HEK293T (cell line): ENCODE data around the gene GRID2.
"Not testable (repeated sequence)": the region's sequence is repeated elsewhere in the genome, so short reads cannot be mapped to it uniquely, and the experiment has no call there.

Experiments used
- CTCF ChIA-PET: fragments of 350-600 bp; formaldehyde crosslinking; extraction: SDS; loops from one replicate; lab custom pipeline; 2021; ENCODE audit warnings: antibody characterized with exemption, inconsistent platforms; lab: Yijun Ruan, JAX
- POLR2A ChIA-PET: fragments of 350-600 bp; formaldehyde crosslinking; extraction: SDS; loops from one replicate; lab custom pipeline; 2020; ENCODE audit warnings: antibody characterized with exemption, inconsistent platforms; lab: Yijun Ruan, JAX
- DNase-seq: peaks from one replicate; pipeline ENCODE4 v3.0.0; 2012; ENCODE audit warnings: mixed read lengths; ENCODE audit errors: extremely low spot score
- ARNT ChIP-seq: fragments of 450-650 bp; IDR thresholded peaks from 2 replicates; pipeline ENCODE4 v1.6.1; 2017; ENCODE audit warnings: mild to moderate bottlenecking
- BHLHE40 ChIP-seq: fragments of 450-650 bp; IDR thresholded peaks from 2 replicates; pipeline ENCODE4 v1.6.1; 2016; ENCODE audit warnings: mild to moderate bottlenecking, moderate library complexity, borderline replicate concordance
- CTBP1 ChIP-seq: fragments of 450-650 bp; IDR thresholded peaks from 2 replicates; pipeline ENCODE4 v1.6.1; 2016; ENCODE audit warnings: borderline replicate concordance
- ELF4 ChIP-seq: fragments of 450-650 bp; IDR thresholded peaks from 2 replicates; pipeline ENCODE4 v1.6.1; 2017; ENCODE audit warnings: antibody characterized with exemption
- FOXA1 ChIP-seq: fragments of 450-650 bp; IDR thresholded peaks from 2 replicates; pipeline ENCODE4 v1.6.1; 2016; ENCODE audit warnings: mild to moderate bottlenecking
- FOXK2 ChIP-seq: fragments of 450-650 bp; IDR thresholded peaks from 2 replicates; pipeline ENCODE4 v1.6.1; 2016; ENCODE audit warnings: mild to moderate bottlenecking
- FOXM1 ChIP-seq: fragments of 450-650 bp; IDR thresholded peaks from 2 replicates; pipeline ENCODE4 v1.6.1; 2017; ENCODE audit warnings: mild to moderate bottlenecking, borderline replicate concordance
- HDGF ChIP-seq: fragments of 450-650 bp; IDR thresholded peaks from 2 replicates; pipeline ENCODE4 v1.6.1; 2017; ENCODE audit warnings: antibody characterized with exemption, borderline replicate concordance
- L3MBTL2 ChIP-seq: fragments of 450-650 bp; conservative IDR thresholded peaks from 2 replicates; pipeline ENCODE4 v1.6.1; 2016; ENCODE audit warnings: mild to moderate bottlenecking
- LEF1 ChIP-seq: fragments of 450-650 bp; IDR thresholded peaks from 2 replicates; pipeline ENCODE4 v1.6.1; 2017; ENCODE audit warnings: mild to moderate bottlenecking, borderline replicate concordance
- NFRKB ChIP-seq: fragments of 450-650 bp; IDR thresholded peaks from 2 replicates; pipeline ENCODE4 v1.6.1; 2016; ENCODE audit warnings: mild to moderate bottlenecking, moderate library complexity
- PKNOX1 ChIP-seq: fragments of 450-650 bp; IDR thresholded peaks from 2 replicates; pipeline ENCODE4 v1.6.1; 2016
- SP1 ChIP-seq: fragments of 450-650 bp; IDR thresholded peaks from 2 replicates; pipeline ENCODE4 v1.6.1; 2017
- SUZ12 ChIP-seq: fragments of 450-650 bp; IDR thresholded peaks from 2 replicates; pipeline ENCODE4 v1.6.1; 2016; ENCODE audit warnings: mild to moderate bottlenecking
- TARDBP ChIP-seq: fragments of 450-650 bp; IDR thresholded peaks from 2 replicates; pipeline ENCODE4 v1.6.1; 2016
- ZNF384 ChIP-seq: fragments of 450-650 bp; IDR thresholded peaks from 2 replicates; pipeline ENCODE4 v1.6.1; 2016

The GRID2 gene

GRCh38 chr4:93355411-93355810, 1051.6 kb downstream of the GRID2 start:
- ChIA-PET CTCF (no interaction called here), POLR2A (no interaction called here)
- no peak for TF ChIP-seq SP1
- no peak for TF ChIP-seq LEF1
- no peak for TF ChIP-seq SUZ12
- TF ChIP-seq FOXK2, result no peak
- no peak for TF ChIP-seq HDGF
- TF ChIP-seq ARNT, result no peak
- no peak for TF ChIP-seq NFRKB
- TF ChIP-seq BHLHE40, result no peak
- TF ChIP-seq ELF4, result no peak
- no peak for TF ChIP-seq L3MBTL2
- TF ChIP-seq CTBP1, result no peak
- TF ChIP-seq TARDBP, result no peak
- no peak for TF ChIP-seq FOXM1
- no peak for DNase-seq

- ChIA-PET POLR2A (no interaction called here), CTCF (no interaction called here)
- no peak for DNase-seq
- TF ChIP-seq FOXM1 (no peak), CTBP1 (no peak), ELF4 (no peak), HDGF (no peak), TARDBP (no peak), FOXK2 (no peak), FOXA1 (no peak), NFRKB (no peak), BHLHE40 (no peak), PKNOX1 (no peak), SP1 (no peak), L3MBTL2 (no peak), LEF1 (no peak), SUZ12 (no peak), ARNT (no peak), ZNF384 (no peak)
Measured at GRCh38 chr4:93359586-93359985, 1055.8 kb downstream of the GRID2 start.

- CTCF ChIA-PET, DNase-seq, POLR2A ChIA-PET: not testable (repeated sequence)
Measured at GRCh38 chr4:93366169-93366755, 1062.5 kb downstream of the GRID2 start.

- POLR2A ChIA-PET, result no interaction called here
- DNase-seq, result no peak
- TF ChIP-seq PKNOX1, result peak; percentile 62
- TF ChIP-seq FOXA1, result no peak
- CTCF ChIA-PET, result no interaction called here
Measured at GRCh38 chr4:93368968-93369367, 1065.2 kb downstream of the GRID2 start.

DNA sequence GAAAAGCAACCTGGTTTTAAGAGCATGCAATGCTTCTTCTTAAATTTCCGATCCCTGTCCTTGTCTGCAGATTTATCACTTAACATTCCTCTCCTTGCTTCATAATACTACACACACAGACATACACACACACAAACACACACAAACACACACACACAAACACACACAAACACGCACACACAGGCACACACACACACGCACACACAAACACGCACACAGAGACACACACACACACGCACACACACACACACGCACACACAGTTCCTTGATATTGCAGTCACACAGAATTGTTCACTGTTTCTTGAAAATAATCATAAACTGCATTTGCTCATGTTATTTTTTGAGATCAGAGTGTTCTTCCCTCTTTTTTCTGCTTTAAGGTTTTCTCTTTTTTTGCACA, 1066.5 kb downstream of the GRID2 start:
- CTCF ChIA-PET, result no interaction called here
- POLR2A ChIA-PET, result no interaction called here
- no peak for TF ChIP-seq ZNF384
- TF ChIP-seq BHLHE40, result no peak
- TF ChIP-seq SP1, result no peak
- TF ChIP-seq SUZ12, result no peak
- TF ChIP-seq ELF4, result no peak
- TF ChIP-seq HDGF, result no peak
- TF ChIP-seq TARDBP, result no peak
- no peak for TF ChIP-seq LEF1
- TF ChIP-seq FOXA1, result no peak
- TF ChIP-seq FOXK2, result no peak

DNA sequence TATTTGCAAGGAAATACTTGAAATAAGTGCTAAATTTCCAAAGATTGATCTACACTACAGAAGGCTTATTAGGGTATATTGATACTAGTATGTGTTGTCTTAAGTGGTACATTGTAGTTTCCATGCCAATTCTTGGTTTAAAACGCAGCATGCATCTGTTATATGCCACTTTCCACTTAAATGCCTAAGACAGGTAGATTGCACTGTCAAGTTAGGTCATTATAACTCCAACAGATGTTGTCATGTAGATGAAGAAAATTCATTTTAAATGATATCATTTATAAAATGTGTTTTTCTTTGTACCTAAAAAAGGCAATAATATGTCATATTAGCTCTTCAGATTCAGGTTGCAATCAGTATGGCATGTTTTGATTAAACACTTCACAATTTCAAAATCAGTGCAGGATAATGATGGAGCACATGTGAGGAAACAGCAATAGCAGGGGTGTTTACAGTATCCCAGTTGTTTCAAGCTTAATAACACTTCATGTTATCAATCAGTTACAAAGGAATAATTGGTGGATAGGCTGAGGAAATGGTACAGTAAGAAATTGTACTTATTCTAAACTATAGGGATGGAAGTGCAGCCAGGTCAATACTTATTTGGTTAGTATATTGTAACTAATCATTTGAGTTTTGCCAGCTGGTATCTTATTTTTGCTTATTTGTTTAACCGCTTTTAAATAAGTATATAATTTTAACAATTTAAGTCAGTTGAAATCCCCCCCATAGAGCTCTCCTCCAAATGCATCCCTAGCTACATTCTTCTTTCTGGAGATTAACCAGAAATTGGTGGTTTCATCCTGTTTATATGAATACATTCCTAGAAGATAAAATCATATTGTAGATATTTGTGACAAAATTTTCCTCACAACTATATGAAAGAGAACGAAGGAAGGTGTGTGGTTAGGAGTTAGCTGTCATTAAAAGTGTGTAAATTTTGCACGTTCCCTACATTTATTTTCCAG, 1070.4 kb downstream of the GRID2 start:
- no peak for DNase-seq
- ChIA-PET CTCF (no interaction called here), POLR2A (no interaction called here)
- TF ChIP-seq ELF4 (no peak), CTBP1 (no peak), ARNT (no peak), ZNF384 (no peak), HDGF (no peak), FOXA1 (no peak), FOXK2 (no peak), SP1 (no peak), TARDBP (no peak), SUZ12 (no peak), BHLHE40 (no peak), NFRKB (no peak), FOXM1 (no peak)

More for the DNA sequence above, 1066.5 kb downstream of the GRID2 start:
- DNase-seq, result no peak

DNA sequence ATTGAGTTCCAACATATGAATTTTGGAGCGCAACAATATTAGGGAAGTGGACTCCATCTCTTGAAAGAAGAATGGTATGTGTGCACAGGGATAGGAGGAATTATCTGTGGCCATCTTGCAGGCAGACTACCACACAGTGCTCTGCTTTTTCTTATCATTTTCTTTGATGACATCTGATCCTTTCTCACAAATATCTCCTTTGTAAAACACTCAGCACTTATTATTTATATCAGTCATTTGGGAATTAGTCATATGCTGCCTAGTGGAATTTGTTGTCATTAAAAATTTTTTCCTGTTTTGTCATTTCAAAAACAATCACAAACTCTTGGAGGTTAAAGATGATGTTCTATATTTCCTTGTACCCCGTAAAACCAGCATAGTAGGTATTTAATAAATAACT, 1080.5 kb downstream of the GRID2 start:
- TF ChIP-seq CTBP1, result no peak
- TF ChIP-seq SP1, result no peak
- TF ChIP-seq ZNF384, result no peak
- TF ChIP-seq HDGF, result no peak
- no peak for TF ChIP-seq SUZ12
- TF ChIP-seq L3MBTL2, result no peak
- no peak for TF ChIP-seq FOXK2
- no peak for TF ChIP-seq BHLHE40
- TF ChIP-seq LEF1, result no peak
- TF ChIP-seq FOXA1, result no peak
- TF ChIP-seq TARDBP, result no peak
- TF ChIP-seq PKNOX1, result no peak
- TF ChIP-seq NFRKB, result no peak
- TF ChIP-seq ARNT, result no peak
- POLR2A ChIA-PET, result no interaction called here
- CTCF ChIA-PET, result no interaction called here

More for the DNA sequence above, 1080.5 kb downstream of the GRID2 start:
- no peak for DNase-seq
